GM21423 (cell line): ENCODE measurements around the gene ACOXL.
"Not testable (repeated sequence)": the region's sequence is repeated elsewhere in the genome, so short reads cannot be mapped to it uniquely, and the experiment has no call there.

Source experiments
- ATAC-seq: cut with Tn5 transposase; IDR thresholded peaks from one replicate; pipeline ENCODE4 v1.9.1; 2021; ENCODE audit warnings: mild to moderate bottlenecking, moderate library complexity; ENCODE audit not compliant: unreplicated experiment

Gene ACOXL

DNA sequence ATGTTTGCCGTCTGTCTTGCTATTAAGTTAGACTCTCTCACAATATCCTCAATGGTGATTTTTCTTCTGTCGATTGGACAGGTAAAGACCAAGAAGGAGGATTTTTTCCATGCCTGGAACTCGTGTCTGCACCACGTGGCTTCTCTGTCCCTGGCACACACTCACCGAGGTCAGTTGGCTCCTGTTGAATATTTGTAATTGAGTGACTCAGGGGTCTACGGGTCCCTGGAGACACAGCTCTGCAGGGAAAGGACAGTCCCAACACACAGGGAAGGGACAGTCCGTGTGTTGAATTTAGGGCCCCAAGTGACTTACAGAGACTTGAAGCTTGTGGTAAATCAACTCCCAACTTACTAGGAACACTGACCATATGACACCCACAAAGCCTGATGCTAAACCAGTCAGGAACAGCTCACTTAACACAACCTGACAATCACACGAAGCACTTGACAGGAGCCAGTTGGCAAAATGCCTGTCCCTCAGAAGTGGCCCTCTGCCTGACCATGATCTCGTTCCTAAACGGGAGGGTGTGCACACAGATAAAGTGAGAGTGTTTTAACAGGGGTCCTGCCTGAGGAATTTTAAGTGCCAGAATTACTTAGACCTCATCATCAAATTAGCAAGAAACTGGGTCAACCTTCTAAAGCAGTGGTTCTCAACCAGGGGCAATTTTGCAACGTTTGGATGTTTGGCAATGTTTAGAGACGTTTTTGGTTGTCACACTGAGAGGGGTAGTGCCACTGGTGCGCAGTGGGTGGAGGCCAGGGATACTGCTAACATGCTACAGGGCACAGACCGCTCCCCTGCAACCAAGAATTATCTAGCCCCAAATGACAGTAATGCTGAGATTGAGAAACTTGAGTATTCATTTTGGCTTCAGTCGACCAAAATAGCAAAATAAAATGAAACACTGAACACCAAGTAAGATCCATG, 299.4 kb downstream of the ACOXL start:
- no peak for ATAC-seq

- no peak for ATAC-seq
Observed at GRCh38 chr2:111032721-111033429, 300.5 kb downstream of the ACOXL start.

DNA sequence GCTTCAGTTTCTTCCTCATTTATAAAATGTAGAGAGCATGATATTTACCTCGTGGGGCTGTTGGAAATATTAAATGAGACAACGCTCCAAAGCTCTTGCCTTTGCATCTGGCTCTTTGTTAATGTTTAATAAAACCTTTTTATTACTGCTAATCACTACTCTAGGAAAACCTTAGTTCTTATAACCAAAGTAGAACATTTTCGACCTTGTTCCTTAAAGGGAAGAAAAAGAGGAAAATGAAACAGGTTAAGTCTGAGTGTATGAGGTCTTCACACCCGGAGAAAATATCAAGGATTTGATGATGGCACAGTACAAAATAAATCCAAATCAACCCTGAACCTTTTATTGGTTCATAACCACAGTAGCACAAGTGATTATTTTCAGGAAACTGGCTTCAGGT, 301.8 kb downstream of the ACOXL start:
- no peak for ATAC-seq

DNA sequence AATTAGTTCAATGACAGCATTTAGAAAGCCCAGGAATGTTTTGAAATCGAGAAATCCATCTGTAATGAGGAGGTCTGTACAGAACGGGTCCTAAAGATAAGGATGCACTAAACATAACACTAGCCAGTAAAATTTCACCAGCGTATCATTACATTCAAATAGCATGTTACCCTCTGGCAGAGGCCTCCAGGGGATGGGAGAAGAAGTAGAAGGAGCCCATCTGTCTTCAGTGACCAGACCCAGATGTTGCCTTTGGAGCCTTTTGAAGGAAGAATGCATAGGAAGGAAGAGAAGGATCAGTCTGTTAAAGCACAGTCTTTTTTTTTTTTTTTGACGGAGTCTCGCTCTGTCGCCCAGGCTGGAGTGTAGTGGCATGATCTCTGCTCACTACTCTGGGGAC, 302.2 kb downstream of the ACOXL start:
- no peak for ATAC-seq

GRCh38 chr2:111035830-111036441, 303.6 kb downstream of the ACOXL start:
- ATAC-seq, result no peak

DNA sequence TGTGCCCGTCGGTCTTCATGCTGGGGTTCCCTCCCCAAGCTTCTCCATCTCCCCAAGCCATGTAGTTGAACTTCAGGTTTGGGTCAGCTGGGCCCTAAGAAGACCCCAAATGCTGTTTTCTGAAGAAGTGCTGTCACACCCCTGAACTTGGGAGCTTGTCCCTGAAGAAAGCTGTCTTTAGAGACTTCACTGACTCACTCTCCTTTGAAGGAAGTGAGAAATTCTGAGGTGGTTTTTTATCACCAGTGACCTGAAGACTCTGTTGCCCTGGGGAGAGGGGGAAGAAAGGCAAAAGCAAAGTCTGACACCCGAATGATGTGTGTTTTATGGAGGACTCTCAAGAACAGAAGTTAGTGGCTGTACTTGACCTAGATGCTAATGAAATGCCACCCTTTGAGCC, 304.8 kb downstream of the ACOXL start:
- no peak for ATAC-seq

- no peak for ATAC-seq
Observed at GRCh38 chr2:111039628-111040383, 307.4 kb downstream of the ACOXL start.

DNA sequence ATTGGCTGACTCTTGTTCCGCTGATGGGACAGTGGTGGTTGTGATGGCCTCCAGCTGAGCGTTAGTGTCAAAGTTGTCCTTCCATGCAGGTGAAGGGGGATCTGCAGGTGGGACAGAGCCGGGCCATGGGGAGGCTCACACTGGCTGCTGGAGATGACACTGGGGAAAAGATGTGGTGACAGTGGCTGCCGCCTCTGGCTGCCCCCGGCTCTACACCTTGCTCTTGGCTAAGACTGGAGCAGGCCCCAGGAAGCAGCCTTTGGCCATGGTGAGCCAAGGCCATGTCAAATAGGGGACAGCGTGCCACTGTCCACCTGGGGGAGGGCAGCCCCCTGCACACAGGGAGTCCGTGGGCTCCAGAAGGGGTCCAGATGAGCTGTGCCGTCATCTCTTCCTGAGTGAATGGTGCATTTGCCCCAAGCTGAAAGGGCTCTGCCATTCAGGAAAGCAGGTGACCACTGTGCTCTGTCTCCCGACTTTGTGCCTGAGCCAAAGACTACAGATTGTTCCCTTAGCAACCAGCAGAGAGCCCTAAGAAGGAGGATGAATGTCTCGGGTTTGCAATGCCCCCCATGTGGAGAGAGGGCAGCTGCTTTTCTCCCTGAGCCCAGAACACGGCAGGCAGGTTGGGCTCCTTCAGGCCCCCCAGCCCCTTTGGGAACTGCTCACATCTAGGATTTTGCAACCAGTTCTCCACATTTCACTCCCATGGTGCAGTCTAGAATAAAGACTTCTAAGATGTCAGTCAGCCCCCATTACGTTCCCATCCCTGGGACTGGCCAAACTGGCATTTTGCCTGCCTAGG, 309.2 kb downstream of the ACOXL start:
- no peak for ATAC-seq

GRCh38 chr2:111042261-111042660, 309.9 kb downstream of the ACOXL start:
- ATAC-seq, result no peak

GRCh38 chr2:111042772-111043771, 310.7 kb downstream of the ACOXL start:
- no peak for ATAC-seq

DNA sequence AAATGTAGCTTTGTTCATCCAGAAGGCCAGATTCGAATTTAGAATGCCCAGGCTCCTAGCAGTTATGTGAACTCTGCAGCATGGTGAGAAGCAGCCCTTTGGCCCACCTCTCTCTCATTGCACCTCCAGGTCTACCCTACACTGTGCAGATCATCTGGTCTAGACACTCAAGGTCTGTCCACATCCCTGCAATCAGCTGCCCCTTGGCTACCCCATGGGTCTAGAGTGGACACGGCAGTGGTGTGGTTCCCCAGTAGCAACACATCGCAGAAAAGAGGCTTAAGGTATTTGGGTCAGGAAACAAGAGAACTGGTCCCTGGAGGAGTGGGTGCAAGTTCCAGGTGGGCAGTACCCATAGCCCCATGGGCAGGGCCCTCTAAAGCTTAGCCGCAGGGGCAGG, 311.7 kb downstream of the ACOXL start:
- no peak for ATAC-seq

DNA sequence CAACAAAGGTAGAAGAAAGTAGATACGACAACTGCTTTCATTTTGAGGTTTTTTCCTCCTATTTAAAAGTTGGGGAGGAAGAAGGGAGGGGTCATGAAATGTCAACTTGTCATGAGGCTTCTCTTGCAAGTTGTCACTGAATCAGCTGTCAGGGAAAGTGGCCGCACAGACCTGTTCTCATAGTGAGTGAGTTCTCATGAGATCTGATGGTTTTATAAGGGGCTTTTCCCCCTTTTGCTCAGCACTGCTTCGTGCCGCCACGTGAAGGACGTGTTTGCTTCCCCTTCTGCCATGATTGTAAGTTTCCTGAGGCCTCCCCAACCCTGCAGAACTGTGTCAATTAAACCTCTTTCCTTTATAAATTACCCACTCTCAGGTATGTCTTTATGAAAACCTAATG, 312.9 kb downstream of the ACOXL start:
- not testable (repeated sequence) for ATAC-seq

GRCh38 chr2:111045771-111046444, 313.5 kb downstream of the ACOXL start:
- ATAC-seq, result no peak

DNA sequence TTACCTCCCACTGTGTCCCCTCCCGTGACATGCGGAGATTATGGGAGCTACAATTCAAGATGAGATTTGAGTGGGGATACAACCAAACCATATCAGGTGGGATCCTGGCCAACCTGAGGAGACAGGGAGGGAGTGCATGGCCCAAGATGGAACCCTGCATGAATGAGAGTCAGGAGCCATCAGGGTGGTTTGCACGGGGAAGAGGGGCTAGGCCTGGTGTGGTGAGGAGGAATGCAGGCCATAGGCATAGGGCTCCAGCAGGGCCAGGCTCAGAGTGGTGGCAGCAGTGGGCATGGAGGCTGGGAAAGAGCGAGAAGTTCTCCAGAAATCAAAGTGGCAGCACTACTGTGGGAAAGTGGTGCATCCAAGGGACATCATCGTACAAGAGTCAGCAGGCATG, 314.3 kb downstream of the ACOXL start:
- no peak for ATAC-seq

DNA sequence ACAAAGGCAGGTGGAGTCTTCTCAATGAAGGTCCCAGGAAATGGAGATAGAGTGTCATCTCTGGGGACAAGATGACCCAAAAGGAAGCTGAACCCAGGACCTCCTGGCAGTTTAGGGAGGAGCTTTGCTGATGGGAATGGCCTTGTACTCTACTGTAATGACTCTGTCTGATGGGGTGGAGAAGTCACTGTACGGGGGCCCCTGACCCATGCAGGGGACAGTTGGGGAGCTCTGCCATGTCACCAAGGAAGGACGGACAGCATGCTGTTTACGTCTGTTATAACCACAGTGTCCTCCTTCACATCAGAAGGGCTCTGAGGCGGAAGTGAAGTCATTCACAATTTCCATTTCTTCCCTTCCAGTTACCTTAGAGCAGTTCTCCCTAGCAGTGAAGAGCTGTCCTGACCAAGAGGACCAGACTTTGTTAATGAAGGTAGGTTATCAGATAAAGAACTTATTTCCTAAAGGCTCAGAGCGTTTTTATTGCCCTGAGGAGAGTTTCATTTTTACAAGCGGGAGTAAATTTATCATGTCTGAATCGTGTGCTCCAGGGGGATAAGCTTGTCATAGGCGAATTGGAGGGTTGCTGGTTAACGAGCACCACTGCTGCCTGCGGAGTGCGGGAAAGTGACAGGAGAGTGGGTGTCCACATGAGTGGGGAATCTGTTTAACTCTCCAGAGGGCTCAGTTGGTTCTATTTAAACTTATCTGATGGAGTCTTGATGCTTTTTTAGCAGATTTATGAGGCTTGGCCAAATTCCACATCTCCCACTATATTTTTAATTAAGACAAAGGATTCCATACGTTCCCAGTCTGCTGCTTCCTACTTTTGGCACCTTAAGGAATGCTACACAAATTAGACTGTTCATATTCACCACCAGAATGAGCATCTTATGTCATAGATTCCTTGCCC, 316.7 kb downstream of the ACOXL start:
- no peak for ATAC-seq

- ATAC-seq, result peak; percentile 67
Observed at GRCh38 chr2:111049792-111050640, 317.6 kb downstream of the ACOXL start.
